Ovary (tissue), 9 donors: ENCODE results near the gene GPR4. TPM values are rescaled to one million over a fixed set of nuclear protein-coding genes. Genes with fewer than 3 reads are reported as not detected.
"Not testable (repeated sequence)": the region's sequence is repeated elsewhere in the genome, so short reads cannot be mapped to it uniquely, and the experiment has no call there.

Experiments used
- DNase-seq, 5 donors: peaks; one replicate each; pipeline ENCODE4 v3.0.0-alpha.2; 2019 to 2020
- H3K27ac ChIP-seq, 2 donors: fragments of 200-600 bp; one replicate each; pipeline versions ENCODE4 v1.5.1 to v1.8.0; 2019 to 2022
- H3K27me3 ChIP-seq: fragments of 200-600 bp; one replicate; pipeline ENCODE4 v1.8.0; 2022
- H3K36me3 ChIP-seq: fragments of 200-600 bp; sonication (generic); one replicate; pipeline ENCODE4 v1.5.1; 2019
- H3K4me1 ChIP-seq: one replicate; pipeline ENCODE4 v1.8.1; 2013; ENCODE audit warnings: mild to moderate bottlenecking, moderate library complexity; ENCODE audit not compliant: insufficient read depth
- H3K4me3 ChIP-seq: fragments of 200-600 bp; sonication (generic); one replicate; pipeline ENCODE4 v1.5.1; 2017
- H3K9me3 ChIP-seq, 2 donors: fragments of 200-600 bp in 1 of 2; sonication (generic) in 1 of 2; one replicate each; pipeline versions ENCODE4 v1.5.1 to v1.8.1; 2013 to 2019; ENCODE audit warnings: mild to moderate bottlenecking in 1 of 2, moderate library complexity in 1 of 2
- CTCF ChIP-seq, 3 donors: fragments of 450-650 bp in 2 of 3; fragments of 200-600 bp in 1 of 3; IDR thresholded peaks; one replicate each; pipeline versions ENCODE4 v1.5.1 to v1.8.0; 2016 to 2022; ENCODE audit warnings: antibody characterized with exemption in 3 of 3, mild to moderate bottlenecking in 1 of 3
- EP300 ChIP-seq: sonication (generic); formaldehyde crosslinking; IDR thresholded peaks from one replicate; pipeline ENCODE4 v1.6.1; 2017; ENCODE audit warnings: antibody characterized with exemption
- POLR2A ChIP-seq: fragments of 450-650 bp; IDR thresholded peaks from one replicate; pipeline ENCODE4 v1.6.1; 2017; ENCODE audit warnings: antibody characterized with exemption, mild to moderate bottlenecking, moderate library complexity
- WGBS, 3 donors: extraction: QIAGEN DNeasy Blood & Tissue Kit in 1 of 3; methylation state at CpG; one replicate each; pipeline versions ENCODE4 v1.1.5 to v1.1.7; 2013 to 2017; 5-methylcytosine and 5-hydroxymethylcytosine counted together
- intact Hi-C, 4 donors: fragments of 100-400 bp; cut with DNase I; formaldehyde crosslinking; loops; one replicate each; pipeline versions ENCODE4 v1.11.0 to v1.15.1; 2022 to 2023
- polyA plus RNA-seq, 2 donors: library from polyadenylated mRNA; stranded (reverse); fragments of 200-250 nt in 1 of 2; fragments of 350-450 nt in 1 of 2; fragmentation: Illumina TruSeq in 1 of 2; extraction: RNeasy Lipid Tissue Mini Kit (QIAGEN cat#74804) in 1 of 2; gene quantifications; one replicate each; pipeline ENCODE4 v1.2.3, GENCODE V29; 2013 to 2014
- total RNA-seq, 7 donors: library from RNA; depleted of rRNA in 2 of 7; stranded (reverse); fragments of >200 nt in 2 of 7; fragmentation: NEBNext Ultra II Directional in 3 of 7; extraction: Animal tissue kit (Norgen Biotek cat#: 25700) in 3 of 7; gene quantifications; one replicate each; pipeline versions ENCODE4 v1.1.0 to v1.2.4, GENCODE V29; 2016 to 2023
- donor health status: DM: no; HTN: no; CAD: no; lungs with moderate emphysema.
- donor health status: DM: no; HTN: no; CAD: no.
- donor health status: Bipolar disorder and iron deficiency.
- donor health status: DM: yes; HTN: yes; CAD: no.
- donor health status: DM: no; HTN: no; CAD: no.
- donor health status: DM: yes; HTN: yes; CAD: no.

Gene GPR4
- total and polyA plus RNA-seq, 9 donors: 0.60 to 11.9 (median 3.0) TPM

DNA sequence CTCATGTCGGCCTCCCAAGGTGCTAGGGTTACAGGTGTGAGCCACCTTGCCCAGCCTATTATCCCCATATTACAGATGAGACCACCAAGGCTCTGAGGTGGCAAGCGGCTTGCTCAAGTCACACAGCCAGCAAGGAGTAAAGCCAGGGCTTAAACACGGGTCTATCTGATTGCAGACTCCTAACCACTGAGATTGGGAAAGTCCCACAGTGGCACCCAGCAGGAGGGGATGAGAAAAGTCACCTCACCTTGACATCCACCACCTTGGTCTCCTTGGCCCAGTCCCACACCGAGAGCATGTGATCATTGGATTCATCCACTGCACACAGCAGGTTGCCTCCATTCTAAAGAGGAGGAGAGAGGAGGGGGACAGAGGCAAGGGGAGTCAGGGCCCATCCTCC, 27.7 kb upstream of the GPR4 start:
- no peaks in the 10 kb centered on the region for H3K27me3 ChIP-seq
- intact Hi-C loops: no loop called here
- TF ChIP-seq CTCF (IDR thresholded peaks at IDR 0.05) (no peak), POLR2A (no peak), EP300 (no peak)
- WGBS, 3 donors: 88 to 89% (median 89%) methylated on average over 4 of the region's 4 CpGs
- H3K27ac ChIP-seq: no peak overlapping the region
- no peak for DNase-seq
- no peak overlapping the region for H3K4me3 ChIP-seq
- H3K4me1 ChIP-seq: no peaks in the 10 kb centered on the region
- no peaks in the 10 kb centered on the region for H3K9me3 ChIP-seq
- no peaks in the 10 kb centered on the region for H3K36me3 ChIP-seq

GRCh38 chr19:45628219-45628618, 26.2 kb upstream of the GPR4 start:
- H3K27ac ChIP-seq, H3K9me3 ChIP-seq, H3K27me3 ChIP-seq, H3K4me1 ChIP-seq, H3K4me3 ChIP-seq, DNase-seq, H3K36me3 ChIP-seq, intact Hi-C loops: not testable (repeated sequence)
- WGBS, 3 donors: 93 to 99% (median 96%) methylated on average over 7 of the region's 7 CpGs

GRCh38 chr19:45623984-45624383, 22.0 kb upstream of the GPR4 start:
- no peak for TF ChIP-seq CTCF (IDR thresholded peaks at IDR 0.05)
- Histone ChIP-seq H3K36me3 (no peaks in the 10 kb centered on the region), H3K27ac (no peak overlapping the region), H3K4me1 (no peaks in the 10 kb centered on the region), H3K27me3 (no peaks in the 10 kb centered on the region), H3K4me3 (no peak overlapping the region), H3K9me3 (no peaks in the 10 kb centered on the region)
- 70 to 91% (median 81%) methylated on average over 1 of the region's 1 CpG for WGBS, 3 donors
- intact Hi-C loops: no loop called here
- DNase-seq: no peak

DNA sequence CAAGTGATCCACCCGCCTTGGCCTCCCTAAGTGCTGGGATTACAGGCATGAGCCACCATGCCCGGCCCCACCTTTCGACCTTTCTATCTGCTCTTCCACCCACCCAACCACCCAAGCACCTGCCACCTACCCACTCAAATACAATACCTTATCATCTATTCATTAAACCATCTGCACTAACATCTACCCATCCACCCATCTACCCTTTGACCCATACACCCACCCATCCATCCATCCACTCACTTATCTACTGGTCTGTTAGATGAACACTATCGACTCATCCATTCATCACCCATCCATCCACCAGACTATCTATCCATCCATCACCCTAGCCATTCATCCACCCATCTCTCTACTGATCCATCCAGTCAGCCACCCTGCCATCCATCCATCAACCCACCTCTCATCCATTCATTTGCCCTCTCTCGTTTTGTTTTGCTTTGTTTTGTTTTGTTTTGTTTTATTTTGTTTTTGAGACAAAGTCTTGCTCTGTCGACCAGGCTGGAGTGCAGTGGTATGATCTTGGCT, 20.0 kb upstream of the GPR4 start:
- Histone ChIP-seq H3K4me1 (no peaks in the 10 kb centered on the region), H3K27ac (no peak overlapping the region), H3K9me3 (no peaks in the 10 kb centered on the region), H3K27me3 (no peaks in the 10 kb centered on the region), H3K4me3 (no peak overlapping the region), H3K36me3 (no peaks in the 10 kb centered on the region)
- DNase-seq: no peak
- 75 to 85% (median 76%) methylated on average over 6 of the region's 6 CpGs for WGBS, 3 donors
- TF ChIP-seq POLR2A (no peak), EP300 (no peak), CTCF (IDR thresholded peaks at IDR 0.05) (no peak)
- intact Hi-C loops: no loop called here

- intact Hi-C loops: no loop called here
These were observed 19.4 kb upstream of the GPR4 start for GRCh38 chr19:45621389-45621788.

More at GRCh38 chr19:45621389-45621788, 19.4 kb upstream of the GPR4 start:
- Histone ChIP-seq H3K4me1 (peaks cover 3% of the 10 kb centered on the region), H3K4me3 (no peak overlapping the region), H3K36me3 (no peaks in the 10 kb centered on the region), H3K27ac (no peak overlapping the region), H3K9me3 (no peaks in the 10 kb centered on the region), H3K27me3 (no peaks in the 10 kb centered on the region)
- TF ChIP-seq POLR2A (no peak), EP300 (no peak), CTCF (IDR thresholded peaks at IDR 0.05) (no peak)
- WGBS, 3 donors: 83 to 86% (median 85%) methylated on average over 13 to 17 of the region's 17 CpGs
- DNase-seq: no peak
